NCI-H2081 (cell line): ENCODE measurements around the gene GRM4.
A peak's percentile ranks its signal among the peaks of the same experiment; 100 is the strongest.

Experiments
- DNase-seq, 2 experiments: peaks; one replicate each; lab custom pipeline; 2025; lab: John Stamatoyannopoulos, UW

The GRM4 gene

GRCh38 chr6:34106421-34106820 lies 39.5 kb downstream of the GRM4 start:
- no peak for DNase-seq

- DNase-seq: no peak
These were observed 41.3 kb downstream of the GRM4 start for GRCh38 chr6:34104628-34105027.

GRCh38 chr6:34104186-34104585 lies 41.7 kb downstream of the GRM4 start:
- DNase-seq: no peak

- no peak for DNase-seq
These were observed 42.6 kb downstream of the GRM4 start for GRCh38 chr6:34103321-34103720.

- DNase-seq: no peak
These were observed 43.2 kb downstream of the GRM4 start for GRCh38 chr6:34102696-34103095.

GRCh38 chr6:34102099-34102656 lies 43.7 kb downstream of the GRM4 start:
- no peak for DNase-seq

- no peak for DNase-seq
These were observed 45.1 kb downstream of the GRM4 start for GRCh38 chr6:34100788-34101187.

GRCh38 chr6:34099878-34100277 lies 46.0 kb downstream of the GRM4 start:
- DNase-seq: no peak

- no peak for DNase-seq
These were observed 47.6 kb downstream of the GRM4 start for GRCh38 chr6:34098045-34098936.

GRCh38 chr6:34096814-34097213 lies 49.1 kb downstream of the GRM4 start:
- no peak for DNase-seq

GRCh38 chr6:34096193-34096592 lies 49.7 kb downstream of the GRM4 start:
- DNase-seq: no peak

GRCh38 chr6:34095741-34096140 lies 50.1 kb downstream of the GRM4 start:
- DNase-seq: no peak

- no peak for DNase-seq
These were observed 50.8 kb downstream of the GRM4 start for GRCh38 chr6:34095136-34095505.

GRCh38 chr6:34094474-34095135 lies 51.3 kb downstream of the GRM4 start:
- peak in 1 of 2 experiments; percentile 51 for DNase-seq

GRCh38 chr6:34093854-34094430 lies 51.9 kb downstream of the GRM4 start:
- no peak for DNase-seq

- DNase-seq: no peak
These were observed 52.7 kb downstream of the GRM4 start for GRCh38 chr6:34093206-34093605.

- DNase-seq: no peak
These were observed 53.3 kb downstream of the GRM4 start for GRCh38 chr6:34092631-34093030.

GRCh38 chr6:34090935-34091334 lies 55.0 kb downstream of the GRM4 start:
- no peak for DNase-seq

- DNase-seq: no peak
These were observed 55.4 kb downstream of the GRM4 start for GRCh38 chr6:34090529-34090928.

- DNase-seq: no peak
These were observed 59.3 kb downstream of the GRM4 start for GRCh38 chr6:34086558-34086957.

- no peak for DNase-seq
These were observed 60.3 kb downstream of the GRM4 start for GRCh38 chr6:34085453-34086170.
